Measurements from ENCODE around the gene PSEN1. TPM values are rescaled to one million over a fixed set of nuclear protein-coding genes. Genes with fewer than 3 reads are reported as not detected.

Gene PSEN1
- total and polyA plus RNA-seq, 10 of the 15 experiments (the other 5 are each of a cell fraction or from before 2014, with no cell fraction given) = 8.9 to 32.3 (median 21.8) TPM

- TF ChIP-seq BCLAF1 (IDR thresholded peaks at IDR 0.05) (no peak), SRF (IDR thresholded peaks at IDR 0.05; ENCODE audit: low read depth in 2 of 2, low read length in 2 of 2) (no peak), BMI1 (IDR thresholded peaks at IDR 0.05; ENCODE audit: borderline replicate concordance) (no peak), NR2F1 (conservative IDR thresholded peaks at IDR 0.05) (no peak), HDAC6 (IDR thresholded peaks at IDR 0.05; ENCODE audit: unreplicated experiment) (no peak), IRF4 (IDR thresholded peaks at IDR 0.05; ENCODE audit: low read depth, low read length) (no peak), MLLT1 (IDR thresholded peaks at IDR 0.05) (no peak), YBX1 (IDR thresholded peaks at IDR 0.05) (no peak), ZBTB11 (CRISPR knock-in tag; IDR thresholded peaks at IDR 0.05) (no peak), ZNF384 (IDR thresholded peaks at IDR 0.05; ENCODE audit: borderline replicate concordance, low read depth, low read length) (no peak), RFX5 (IDR thresholded peaks at IDR 0.05; ENCODE audit: low read depth, low read length) (no peak), CREM (IDR thresholded peaks at IDR 0.05; ENCODE audit: low read depth) (no peak)
Observed at GRCh38 chr14:73263606-73264005, 127.3 kb downstream of the PSEN1 start (continued).

Measured in GM12878 (cell line).